Ascending aorta (tissue), 2 donors: ENCODE results near the gene ARHGAP18. TPM values are rescaled to one million over a fixed set of nuclear protein-coding genes. Genes with fewer than 3 reads are reported as not detected.

Experiments
- DNase-seq, 2 donors: peaks; one replicate each; pipeline ENCODE4 v3.0.0-alpha.2; 2019; ENCODE audit warnings: low spot score in 2 of 2
- H3K27ac ChIP-seq, 2 donors: fragments of 200-600 bp; sonication (generic); one replicate each; pipeline ENCODE4 v1.5.1; 2016 to 2017; ENCODE audit warnings: mild to moderate bottlenecking in 1 of 2
- H3K27me3 ChIP-seq: fragments of 200-600 bp; sonication (generic); one replicate; pipeline ENCODE4 v1.5.1; 2017
- H3K36me3 ChIP-seq, 2 donors: fragments of 200-600 bp; sonication (generic); one replicate each; pipeline ENCODE4 v1.5.1; 2016
- H3K4me1 ChIP-seq, 2 donors: fragments of 200-600 bp; sonication (generic); one replicate each; pipeline ENCODE4 v1.5.1; 2016 to 2017; ENCODE audit warnings: mild to moderate bottlenecking in 1 of 2
- H3K4me3 ChIP-seq, 2 donors: fragments of 200-600 bp; sonication (generic); one replicate each; pipeline ENCODE4 v1.5.1; 2016 to 2017; ENCODE audit warnings: mild to moderate bottlenecking in 1 of 2
- H3K9me3 ChIP-seq, 2 donors: fragments of 200-600 bp; sonication (generic); one replicate each; pipeline ENCODE4 v1.5.1; 2016
- CTCF ChIP-seq, 3 experiments: fragments of 200-600 bp in 2 of 3; fragments of 450-650 bp in 1 of 3; sonication (generic) in 2 of 3; IDR thresholded peaks; one replicate each; pipeline ENCODE4 v1.5.1; 2016 to 2019; ENCODE audit warnings: antibody characterized with exemption in 3 of 3, mild to moderate bottlenecking in 1 of 3, moderate library complexity in 1 of 3
- intact Hi-C: fragments of 100-400 bp; cut with DNase I; formaldehyde crosslinking; loops from one replicate; pipeline ENCODE4 v1.15.1; 2023
- total RNA-seq: library from RNA; depleted of rRNA; stranded (reverse); fragments of >200 nt; gene quantifications from one replicate; pipeline ENCODE4 v1.1.0, GENCODE V29; 2016

ARHGAP18 gene
- total RNA-seq, 1 donor from 2014 or later: 10.7 TPM

- H3K4me1 ChIP-seq: peaks cover 12 to 13% of the 10 kb centered on the region in 2 donors
Observed at GRCh38 chr6:129672881-129673631, 36.9 kb downstream of the ARHGAP18 start.

GRCh38 chr6:129672341-129672682 is 37.7 kb downstream of the ARHGAP18 start:
- H3K36me3 ChIP-seq: no peaks in the 10 kb centered on the region
- H3K27me3 ChIP-seq: no peaks in the 10 kb centered on the region
- no peak for DNase-seq
- H3K4me3 ChIP-seq: no peak overlapping the region
- peaks cover 12 to 13% of the 10 kb centered on the region in 2 donors for H3K4me1 ChIP-seq
- no peaks in the 10 kb centered on the region for H3K9me3 ChIP-seq
- TF ChIP-seq CTCF (IDR thresholded peaks at IDR 0.05): no peak
- H3K27ac ChIP-seq: peak overlapping the region; percentile 71 to 76
- intact Hi-C loops: loop anchor here (5.0 kb wide), 1 partner anchor 40 kb away; the partner anchor contains the start of gene ARHGAP18

More at GRCh38 chr6:129672881-129673631, 36.9 kb downstream of the ARHGAP18 start:
- Histone ChIP-seq H3K27ac (peak overlapping the region; percentile 71 to 76), H3K27me3 (no peaks in the 10 kb centered on the region), H3K9me3 (no peaks in the 10 kb centered on the region), H3K4me3 (no peak overlapping the region), H3K36me3 (no peaks in the 10 kb centered on the region)
- no peak for TF ChIP-seq CTCF (IDR thresholded peaks at IDR 0.05)
- no peak for DNase-seq
- intact Hi-C loops: loop anchor here (5.0 kb wide), 1 partner anchor 39 kb away; the partner anchor contains the start of gene ARHGAP18

- peaks cover 12 to 13% of the 10 kb centered on the region in 2 donors for H3K4me1 ChIP-seq
- H3K27ac ChIP-seq: peak overlapping the region; percentile 71 to 76
- peak in 1 of 2 donors; percentile 69 for DNase-seq
- no peaks in the 10 kb centered on the region for H3K27me3 ChIP-seq
- no peaks in the 10 kb centered on the region for H3K36me3 ChIP-seq
- peak in 1 of 3 experiments; percentile 17 for TF ChIP-seq CTCF (IDR thresholded peaks at IDR 0.05)
- intact Hi-C loops: loop anchor here (5.0 kb wide), 1 partner anchor 41 kb away; the partner anchor contains the start of gene ARHGAP18
- no peak overlapping the region for H3K4me3 ChIP-seq
- no peaks in the 10 kb centered on the region for H3K9me3 ChIP-seq
Observed at GRCh38 chr6:129671442-129672340, 38.3 kb downstream of the ARHGAP18 start.

GRCh38 chr6:129670634-129671033 is 39.3 kb downstream of the ARHGAP18 start:
- no peak for DNase-seq
- H3K4me1 ChIP-seq: peaks cover 12 to 13% of the 10 kb centered on the region in 2 donors
- H3K27me3 ChIP-seq: no peaks in the 10 kb centered on the region
- no peak overlapping the region for H3K4me3 ChIP-seq
- no peaks in the 10 kb centered on the region for H3K9me3 ChIP-seq
- no peaks in the 10 kb centered on the region for H3K36me3 ChIP-seq
- intact Hi-C loops: loop anchor here (5.0 kb wide), 1 partner anchor 42 kb away; the partner anchor contains the start of gene ARHGAP18
- no peak for TF ChIP-seq CTCF (IDR thresholded peaks at IDR 0.05)
- no peak overlapping the region for H3K27ac ChIP-seq

- Histone ChIP-seq H3K27ac (no peak overlapping the region), H3K4me3 (no peak overlapping the region), H3K27me3 (no peaks in the 10 kb centered on the region), H3K9me3 (no peaks in the 10 kb centered on the region), H3K36me3 (no peaks in the 10 kb centered on the region), H3K4me1 (peaks cover 4 to 6% of the 10 kb centered on the region in 2 donors)
- TF ChIP-seq CTCF (IDR thresholded peaks at IDR 0.05): no peak
- intact Hi-C loops: no loop called here
- DNase-seq: no peak
Observed at GRCh38 chr6:129667621-129668020, 42.4 kb downstream of the ARHGAP18 start.
